RCC 7860 (cell line): ENCODE data around the gene USP4.
A peak's percentile ranks its signal among the peaks of the same experiment; 100 is the strongest.
"Not testable (repeated sequence)": the region's sequence is repeated elsewhere in the genome, so short reads cannot be mapped to it uniquely, and the experiment has no call there.

ENCODE experiments used
- DNase-seq: peaks from one replicate; pipeline ENCODE4 v3.0.0-alpha.2; 2015; ENCODE audit warnings: low spot score
- FAIRE-seq: peaks from 2 replicates; lab custom pipeline; 2012; peaks lifted over from hg19 to GRCh38; lab: Jason Lieb, UNC

The USP4 gene

DNA sequence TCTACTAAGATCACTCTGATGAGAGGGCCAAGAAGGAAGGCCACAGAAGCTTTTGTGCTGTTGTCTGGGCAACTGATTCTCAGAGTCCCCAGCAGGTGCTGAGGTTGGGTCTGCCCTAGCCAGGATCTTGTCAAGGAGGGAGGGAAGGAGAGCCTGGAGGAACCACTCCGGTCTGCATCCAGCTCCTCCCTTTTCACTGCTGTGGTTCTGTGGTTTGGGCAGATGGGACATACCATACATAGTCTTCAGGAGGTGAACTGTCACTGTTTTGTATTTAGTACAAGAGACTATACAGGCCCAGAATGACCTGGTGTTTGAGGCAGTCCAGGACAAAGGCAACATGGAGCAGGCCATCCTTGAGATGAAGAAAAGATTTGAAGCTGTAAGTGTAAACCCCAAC, 84.7 kb downstream of the USP4 start:
- FAIRE-seq (no peak), DNase-seq (peak; percentile 18)

GRCh38 chr3:49253512-49253911, 86.3 kb downstream of the USP4 start:
- DNase-seq (no peak), FAIRE-seq (no peak)

DNA sequence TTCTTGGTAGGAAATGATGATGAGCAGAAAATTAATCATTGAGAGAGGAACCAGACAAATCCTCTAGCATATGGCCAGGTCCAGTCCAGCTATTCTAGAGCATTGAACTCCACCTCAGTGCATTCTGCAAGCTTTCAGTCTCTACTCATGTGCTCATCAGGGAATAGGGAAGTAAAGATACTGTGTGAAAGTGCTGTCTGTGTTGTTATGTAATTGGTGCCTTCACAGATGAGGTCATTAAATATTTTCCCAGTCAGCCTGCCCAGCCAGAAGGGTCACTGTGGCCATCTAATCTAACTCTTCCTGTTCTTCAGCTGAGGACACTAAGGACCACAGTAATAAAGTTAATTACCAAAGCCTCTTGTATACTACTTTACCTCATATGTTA, 91.0 kb downstream of the USP4 start:
- FAIRE-seq (no peak), DNase-seq (no peak)

- no peak for FAIRE-seq
- no peak for DNase-seq
These were observed 95.2 kb downstream of the USP4 start for GRCh38 chr3:49244581-49245205.

- FAIRE-seq, DNase-seq: not testable (repeated sequence)
These were observed 99.8 kb downstream of the USP4 start for GRCh38 chr3:49240091-49240490.

GRCh38 chr3:49238274-49239127, 101.4 kb downstream of the USP4 start:
- FAIRE-seq (no peak), DNase-seq (no peak)

DNA sequence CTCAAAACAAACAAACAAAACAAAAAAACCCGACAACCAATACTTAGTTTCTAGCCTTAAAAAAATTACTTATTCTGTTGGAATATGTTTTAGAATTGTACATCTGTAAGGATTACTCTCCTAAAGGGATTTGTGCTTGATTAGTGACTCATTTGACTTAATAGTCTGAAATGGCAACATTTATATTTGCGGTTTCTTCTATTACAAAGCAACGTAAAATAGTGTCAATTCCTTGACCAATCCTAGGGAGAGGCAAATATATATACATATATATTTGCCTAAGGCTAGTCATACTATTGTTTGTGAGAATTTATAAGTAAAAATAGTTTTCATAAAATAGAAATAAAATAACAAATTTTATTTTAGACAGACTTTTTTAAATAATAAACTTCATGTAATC, 102.5 kb downstream of the USP4 start:
- FAIRE-seq (no peak), DNase-seq (no peak)

DNA sequence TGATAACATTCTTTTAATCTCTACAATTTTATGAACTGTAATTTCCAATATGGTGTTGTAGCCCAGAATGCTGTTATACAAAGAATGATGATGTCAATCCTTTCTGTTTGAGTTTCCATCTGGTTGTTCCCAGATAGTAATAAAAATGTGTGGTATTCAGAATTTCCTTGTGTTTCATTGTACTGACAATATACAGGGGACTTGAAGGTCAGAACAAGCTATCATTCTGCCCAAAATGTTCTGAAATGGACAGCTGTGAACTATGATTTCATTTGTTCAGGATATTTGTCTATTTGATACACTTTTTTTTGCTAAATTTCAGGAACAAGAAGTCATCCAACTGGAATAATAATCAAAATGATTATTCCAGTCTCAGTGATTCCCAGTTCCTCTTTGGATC, 103.6 kb downstream of the USP4 start:
- DNase-seq (no peak), FAIRE-seq (no peak)

DNA sequence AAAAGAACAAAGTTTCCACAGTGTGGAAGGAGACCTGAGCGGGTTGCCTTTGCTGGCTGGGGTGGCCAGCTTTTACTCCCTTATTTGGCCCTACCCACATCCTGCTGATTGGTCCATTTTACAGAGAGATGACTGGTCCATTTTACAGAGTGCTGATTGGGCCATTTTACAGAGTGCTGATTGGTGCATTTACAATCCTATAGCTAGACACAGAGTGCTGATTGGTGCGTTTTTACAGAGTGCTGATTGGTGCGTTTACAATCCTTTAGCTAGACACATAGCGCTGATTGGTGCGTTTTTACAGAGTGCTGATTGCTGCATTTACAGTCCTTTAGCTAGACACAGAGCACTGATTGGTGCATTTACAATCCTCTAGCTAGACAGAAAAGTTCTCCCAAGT, 111.0 kb downstream of the USP4 start:
- FAIRE-seq, DNase-seq: not testable (repeated sequence)
